ENCODE data around the gene EFCAB8.

The EFCAB8 gene

DNA sequence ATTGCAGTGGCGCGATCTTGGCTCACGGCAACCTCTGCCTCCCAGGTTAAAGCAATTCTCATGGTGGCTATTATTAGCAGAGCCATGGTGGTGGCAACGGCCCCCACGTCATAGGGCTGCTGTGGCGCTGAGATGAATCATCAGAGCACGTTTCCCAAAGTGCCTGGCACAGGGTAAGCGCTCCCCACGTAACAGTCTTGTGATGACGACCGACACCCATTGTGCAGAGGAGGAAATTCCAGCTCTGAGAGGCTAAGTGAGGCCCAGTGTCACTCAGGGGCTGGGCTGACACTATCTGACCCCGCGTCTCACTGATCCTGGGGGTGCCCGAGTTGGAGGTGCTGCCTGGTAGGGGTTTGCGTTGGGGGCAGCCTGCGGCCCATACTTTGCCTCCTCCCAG is 129.3 kb downstream of the EFCAB8 start:
- no peaks in the 10 kb centered on the region for H3K9me3 ChIP-seq (ENCODE audit: control insufficient read depth in 2 of 2, low read length in 2 of 2)
- no peak overlapping the region for H3K9ac ChIP-seq (ENCODE audit: low read length in 2 of 2)
- no peak overlapping the region for H3K27ac ChIP-seq (ENCODE audit: low read length)
- no peaks in the 10 kb centered on the region for H3K4me1 ChIP-seq (ENCODE audit: control insufficient read depth, insufficient read depth, low read length)
- no peak overlapping the region for H3K4me3 ChIP-seq (ENCODE audit: low read length in 2 of 2)
- H3K36me3 ChIP-seq (ENCODE audit: control insufficient read depth in 2 of 2, insufficient read depth in 2 of 2, low read length in 2 of 2): no peaks in the 10 kb centered on the region
- peaks cover 0 to 2% of the 10 kb centered on the region in 2 donors for H3K27me3 ChIP-seq (ENCODE audit: control insufficient read depth in 1 of 2, insufficient read depth in 2 of 2, low read length in 2 of 2)

DNA sequence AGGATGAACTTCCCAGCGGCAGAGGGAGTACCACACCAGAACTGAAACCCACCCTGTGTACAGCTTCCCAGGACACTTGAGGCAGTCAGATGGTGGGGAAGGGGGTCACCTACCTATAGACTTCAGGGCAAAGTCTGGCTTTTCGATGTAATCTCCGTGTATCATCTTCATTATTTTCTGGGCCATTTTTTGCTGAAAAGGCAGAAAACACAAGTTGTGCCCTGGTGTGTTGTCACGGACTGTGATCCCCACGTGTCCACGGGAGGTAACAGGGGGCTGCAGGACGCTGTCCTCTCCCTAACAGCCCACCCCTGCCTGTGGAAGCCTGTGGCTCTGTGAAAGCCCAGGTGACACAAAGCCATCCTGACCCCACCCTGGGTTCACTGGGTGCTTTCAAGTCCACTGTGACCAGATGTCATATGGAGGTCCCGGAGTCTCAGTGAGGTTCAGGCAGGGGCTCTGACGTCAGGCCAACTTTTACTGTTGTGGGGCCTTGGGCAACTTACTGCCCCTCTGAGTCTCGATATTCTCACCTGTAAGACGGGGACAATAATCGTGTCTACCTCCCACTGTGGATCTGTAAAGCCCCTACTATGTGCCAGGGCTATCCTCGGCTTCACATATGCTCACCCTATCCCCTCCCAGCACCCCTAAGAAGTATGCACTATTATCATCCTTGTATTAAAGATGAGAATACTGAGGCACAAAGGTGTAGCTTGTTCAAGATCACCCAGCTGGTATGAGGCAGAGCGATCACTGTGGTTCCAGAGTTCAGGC is 131.0 kb downstream of the EFCAB8 start:
- peaks cover 0 to 2% of the 10 kb centered on the region in 2 donors for H3K27me3 ChIP-seq (ENCODE audit: control insufficient read depth in 1 of 2, insufficient read depth in 2 of 2, low read length in 2 of 2)
- no peaks in the 10 kb centered on the region for H3K4me1 ChIP-seq (ENCODE audit: control insufficient read depth, insufficient read depth, low read length)
- no peak overlapping the region for H3K27ac ChIP-seq (ENCODE audit: low read length)
- H3K36me3 ChIP-seq (ENCODE audit: control insufficient read depth in 2 of 2, insufficient read depth in 2 of 2, low read length in 2 of 2): no peaks in the 10 kb centered on the region
- no peak overlapping the region for H3K4me3 ChIP-seq (ENCODE audit: low read length in 2 of 2)
- H3K9me3 ChIP-seq (ENCODE audit: control insufficient read depth in 2 of 2, low read length in 2 of 2): no peaks in the 10 kb centered on the region
- no peak overlapping the region for H3K9ac ChIP-seq (ENCODE audit: low read length in 2 of 2)

DNA sequence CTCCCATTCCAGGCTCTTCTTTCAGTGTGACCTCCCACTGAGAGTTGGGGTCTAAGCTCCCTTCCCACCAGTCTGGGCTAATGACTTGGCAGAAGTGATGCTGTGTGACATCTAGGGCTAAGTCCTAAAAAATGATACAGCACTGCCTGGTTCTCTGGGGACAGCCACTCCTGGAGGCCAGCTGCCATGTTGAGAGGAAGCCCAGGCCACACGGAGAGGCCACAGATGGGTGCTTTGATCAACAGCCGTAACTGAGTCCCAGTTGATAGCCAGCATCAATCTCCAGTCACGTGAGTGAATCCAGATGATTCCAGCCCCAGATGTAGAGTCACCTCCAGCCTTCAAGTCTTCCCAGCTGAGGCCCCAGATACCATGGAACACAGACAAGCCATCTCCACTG is 131.7 kb downstream of the EFCAB8 start:
- Histone ChIP-seq H3K9ac (ENCODE audit: low read length in 2 of 2) (no peak overlapping the region), H3K27ac (ENCODE audit: low read length) (no peak overlapping the region), H3K9me3 (ENCODE audit: control insufficient read depth in 2 of 2, low read length in 2 of 2) (peaks cover 2% of the 10 kb centered on the region in 2 donors), H3K36me3 (ENCODE audit: control insufficient read depth in 2 of 2, insufficient read depth in 2 of 2, low read length in 2 of 2) (no peaks in the 10 kb centered on the region), H3K27me3 (ENCODE audit: control insufficient read depth in 1 of 2, insufficient read depth in 2 of 2, low read length in 2 of 2) (peaks cover 0 to 2% of the 10 kb centered on the region in 2 donors), H3K4me3 (ENCODE audit: low read length in 2 of 2) (no peak overlapping the region), H3K4me1 (ENCODE audit: control insufficient read depth, insufficient read depth, low read length) (no peaks in the 10 kb centered on the region)

DNA sequence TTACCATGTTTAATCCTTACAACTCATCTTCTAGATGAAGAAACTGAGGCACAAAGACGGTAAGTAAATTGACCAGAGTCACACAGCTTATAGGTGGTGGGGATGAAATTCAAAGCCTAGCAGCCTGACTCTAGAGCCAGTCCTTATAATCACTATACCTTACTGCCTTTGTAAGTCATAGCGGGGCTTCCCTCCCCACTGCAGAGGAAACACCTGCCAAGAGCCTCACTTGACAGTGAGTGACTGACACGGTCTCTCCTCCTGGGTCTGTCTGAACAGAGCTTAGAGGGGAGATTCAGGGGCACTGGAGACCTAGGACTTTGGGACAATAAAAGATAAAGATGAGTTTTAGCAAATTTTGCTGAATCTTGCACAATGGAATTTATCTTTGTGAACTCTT is 132.7 kb downstream of the EFCAB8 start:
- H3K27ac ChIP-seq (ENCODE audit: low read length): no peak overlapping the region
- H3K36me3 ChIP-seq (ENCODE audit: control insufficient read depth in 2 of 2, insufficient read depth in 2 of 2, low read length in 2 of 2): no peaks in the 10 kb centered on the region
- no peak overlapping the region for H3K4me3 ChIP-seq (ENCODE audit: low read length in 2 of 2)
- no peak overlapping the region for H3K9ac ChIP-seq (ENCODE audit: low read length in 2 of 2)
- H3K27me3 ChIP-seq (ENCODE audit: control insufficient read depth in 1 of 2, insufficient read depth in 2 of 2, low read length in 2 of 2): peaks cover 0 to 4% of the 10 kb centered on the region in 2 donors
- peaks cover 2 to 5% of the 10 kb centered on the region in 2 donors for H3K9me3 ChIP-seq (ENCODE audit: control insufficient read depth in 2 of 2, low read length in 2 of 2)
- H3K4me1 ChIP-seq (ENCODE audit: control insufficient read depth, insufficient read depth, low read length): no peaks in the 10 kb centered on the region

DNA sequence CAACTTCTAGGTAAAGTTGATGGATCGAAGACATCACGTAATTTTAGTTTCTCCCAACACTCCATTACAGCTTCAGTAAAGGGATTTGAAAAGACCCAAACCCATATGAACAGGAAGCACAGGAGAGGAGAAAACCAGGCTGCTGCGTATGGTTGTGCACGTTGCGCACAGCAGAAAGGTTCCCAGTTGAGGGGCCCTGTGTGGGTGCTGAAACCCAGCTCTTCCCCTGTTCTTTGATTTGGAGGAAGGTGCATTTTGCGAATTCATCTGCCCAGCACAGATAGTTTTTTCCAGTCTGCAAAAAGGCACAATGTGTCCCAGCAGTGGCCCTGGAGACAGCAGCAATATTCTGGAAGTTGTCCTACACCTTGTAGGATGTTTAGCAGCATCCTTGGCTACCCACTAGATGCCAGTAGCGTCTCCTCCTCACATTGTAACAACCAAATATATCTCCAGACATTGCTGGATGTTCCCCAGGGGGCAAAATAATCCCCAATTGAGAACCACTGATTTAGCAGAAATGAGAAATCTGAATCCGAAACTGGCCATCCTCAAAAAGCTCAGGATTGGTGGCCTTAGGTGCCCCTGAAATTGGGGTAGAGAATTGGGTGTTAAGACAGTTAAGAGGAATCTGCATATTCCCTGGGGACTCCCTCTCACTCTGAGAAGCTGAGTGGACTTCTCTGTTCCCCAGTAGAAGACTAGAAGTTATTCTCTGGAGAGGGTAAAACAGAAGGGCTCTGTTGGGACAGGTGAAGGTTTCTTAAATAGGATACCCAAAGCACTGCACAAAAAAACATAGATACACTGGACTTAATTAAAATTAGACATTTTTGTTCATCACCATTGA is 133.3 kb downstream of the EFCAB8 start:
- Histone ChIP-seq H3K27me3 (ENCODE audit: control insufficient read depth in 1 of 2, insufficient read depth in 2 of 2, low read length in 2 of 2) (peaks cover 0 to 4% of the 10 kb centered on the region in 2 donors), H3K4me3 (ENCODE audit: low read length in 2 of 2) (no peak overlapping the region), H3K36me3 (ENCODE audit: control insufficient read depth in 2 of 2, insufficient read depth in 2 of 2, low read length in 2 of 2) (no peaks in the 10 kb centered on the region), H3K27ac (ENCODE audit: low read length) (no peak overlapping the region), H3K4me1 (ENCODE audit: control insufficient read depth, insufficient read depth, low read length) (no peaks in the 10 kb centered on the region), H3K9ac (ENCODE audit: low read length in 2 of 2) (no peak overlapping the region), H3K9me3 (ENCODE audit: control insufficient read depth in 2 of 2, low read length in 2 of 2) (peaks cover 2 to 5% of the 10 kb centered on the region in 2 donors)

DNA sequence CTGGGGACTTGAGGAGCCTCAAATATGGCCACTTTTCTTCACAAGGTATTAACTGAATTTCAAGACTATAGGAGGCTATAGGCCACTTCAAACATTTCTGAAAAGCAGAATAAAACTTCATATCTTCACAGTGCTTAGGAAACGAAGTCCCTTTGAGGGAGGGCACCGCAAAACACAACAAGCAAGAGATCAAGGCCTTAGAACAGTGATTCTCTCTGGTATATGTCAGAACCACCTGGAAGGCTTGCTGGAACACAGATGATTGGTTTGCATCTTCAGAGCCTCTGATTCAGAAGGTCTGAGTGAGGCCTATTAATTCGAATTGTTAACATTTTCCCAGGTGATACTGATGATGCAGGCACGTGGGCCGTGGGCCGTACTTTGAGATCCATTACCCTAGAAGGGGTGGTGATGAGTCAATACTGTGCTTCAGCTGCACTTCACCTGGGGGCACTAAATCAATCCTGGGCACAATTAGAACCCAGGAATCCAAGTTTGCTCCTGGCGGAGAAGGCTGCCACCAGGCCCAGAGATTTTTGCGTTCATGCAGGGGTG is 134.8 kb downstream of the EFCAB8 start:
- Histone ChIP-seq H3K9me3 (ENCODE audit: control insufficient read depth in 2 of 2, low read length in 2 of 2) (peaks cover 2 to 5% of the 10 kb centered on the region in 2 donors), H3K4me1 (ENCODE audit: control insufficient read depth, insufficient read depth, low read length) (no peaks in the 10 kb centered on the region), H3K4me3 (ENCODE audit: low read length in 2 of 2) (no peak overlapping the region), H3K27me3 (ENCODE audit: control insufficient read depth in 1 of 2, insufficient read depth in 2 of 2, low read length in 2 of 2) (peaks cover 0 to 4% of the 10 kb centered on the region in 2 donors), H3K36me3 (ENCODE audit: control insufficient read depth in 2 of 2, insufficient read depth in 2 of 2, low read length in 2 of 2) (no peaks in the 10 kb centered on the region), H3K27ac (ENCODE audit: low read length) (no peak overlapping the region), H3K9ac (ENCODE audit: low read length in 2 of 2) (no peak overlapping the region)

DNA sequence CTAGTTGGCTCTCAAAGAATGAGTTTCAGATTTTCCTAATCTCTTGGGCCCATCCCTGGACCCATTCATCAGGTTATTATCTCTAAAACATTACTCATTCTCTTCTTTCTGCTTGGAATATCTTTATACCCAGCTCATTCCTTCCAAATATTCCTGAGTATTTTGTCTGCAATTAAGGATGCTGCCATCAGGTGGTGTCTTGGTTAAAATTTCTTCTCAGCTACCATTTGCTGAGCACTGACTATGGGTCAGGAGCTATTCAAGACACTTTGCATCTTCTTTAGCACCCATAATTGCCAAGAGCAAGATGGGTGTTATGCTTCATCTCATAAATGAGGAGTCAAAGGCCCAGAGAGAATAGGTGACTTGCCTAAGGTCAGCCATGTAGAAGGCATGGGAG is 137.1 kb downstream of the EFCAB8 start:
- H3K4me3 ChIP-seq (ENCODE audit: low read length in 2 of 2): no peak overlapping the region

DNA sequence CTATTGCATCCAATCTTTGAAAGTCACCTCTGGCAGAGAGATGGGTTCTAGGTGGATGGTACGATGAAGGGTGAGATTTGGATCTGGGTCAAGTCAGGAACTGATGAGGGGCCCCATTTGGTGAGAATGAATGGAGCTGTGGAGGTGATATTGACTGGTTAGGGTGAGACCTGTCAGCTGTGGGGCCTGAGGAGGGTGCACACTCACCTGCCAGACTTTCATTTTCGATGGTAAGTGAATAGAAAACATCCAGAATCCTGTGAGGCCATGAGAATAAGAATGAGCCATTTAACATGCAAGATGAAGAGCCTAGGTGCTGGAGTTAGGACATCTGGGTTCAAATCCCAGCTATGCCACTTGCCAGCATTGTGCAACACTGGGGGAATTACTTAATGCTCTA is 138.7 kb downstream of the EFCAB8 start:
- peaks cover 0 to 2% of the 10 kb centered on the region in 2 donors for H3K27me3 ChIP-seq (ENCODE audit: control insufficient read depth in 1 of 2, insufficient read depth in 2 of 2, low read length in 2 of 2)
- H3K27ac ChIP-seq (ENCODE audit: low read length): no peak overlapping the region
- no peaks in the 10 kb centered on the region for H3K4me1 ChIP-seq (ENCODE audit: control insufficient read depth, insufficient read depth, low read length)
- H3K4me3 ChIP-seq (ENCODE audit: low read length in 2 of 2): no peak overlapping the region
- no peaks in the 10 kb centered on the region for H3K36me3 ChIP-seq (ENCODE audit: control insufficient read depth in 2 of 2, insufficient read depth in 2 of 2, low read length in 2 of 2)
- peaks cover 2 to 5% of the 10 kb centered on the region in 2 donors for H3K9me3 ChIP-seq (ENCODE audit: control insufficient read depth in 2 of 2, low read length in 2 of 2)
- no peak overlapping the region for H3K9ac ChIP-seq (ENCODE audit: low read length in 2 of 2)

More for the DNA sequence above, 137.1 kb downstream of the EFCAB8 start:
- H3K36me3 ChIP-seq (ENCODE audit: control insufficient read depth in 2 of 2, insufficient read depth in 2 of 2, low read length in 2 of 2): no peaks in the 10 kb centered on the region
- H3K27ac ChIP-seq (ENCODE audit: low read length): no peak overlapping the region
- H3K9ac ChIP-seq (ENCODE audit: low read length in 2 of 2): no peak overlapping the region
- peaks cover 2 to 5% of the 10 kb centered on the region in 2 donors for H3K9me3 ChIP-seq (ENCODE audit: control insufficient read depth in 2 of 2, low read length in 2 of 2)
- peaks cover 0 to 2% of the 10 kb centered on the region in 2 donors for H3K27me3 ChIP-seq (ENCODE audit: control insufficient read depth in 1 of 2, insufficient read depth in 2 of 2, low read length in 2 of 2)
- no peaks in the 10 kb centered on the region for H3K4me1 ChIP-seq (ENCODE audit: control insufficient read depth, insufficient read depth, low read length)

DNA sequence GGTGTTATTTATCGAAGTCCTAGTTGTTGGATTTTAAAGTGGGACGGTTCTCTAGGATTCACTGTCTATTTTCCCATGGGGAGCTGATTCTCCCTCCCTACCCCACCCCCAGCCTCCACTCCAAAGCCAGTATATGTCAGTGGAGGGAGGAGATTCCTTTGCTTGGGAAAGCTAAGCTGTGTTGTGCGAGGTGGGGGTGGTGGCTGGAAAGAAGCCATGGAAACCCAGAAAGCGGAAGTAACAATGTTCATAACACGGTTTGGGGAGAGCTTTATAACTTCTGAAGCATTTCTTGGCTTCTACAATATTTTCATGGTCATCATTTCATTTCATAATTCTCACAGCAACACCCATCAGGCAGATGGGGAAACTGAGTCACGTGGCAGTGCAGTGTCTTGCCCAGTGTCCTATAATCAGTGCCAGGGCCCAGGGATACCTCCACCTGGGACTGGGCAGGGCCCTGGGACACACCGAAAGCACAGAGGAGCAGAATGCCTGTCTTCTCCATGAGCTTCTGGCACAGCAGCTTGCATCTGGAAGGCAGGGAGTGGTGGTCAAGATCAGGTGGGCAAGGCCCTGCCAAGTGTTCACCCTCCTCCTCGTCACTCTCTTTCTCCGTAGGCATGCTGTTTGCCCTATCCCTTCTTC is 141.0 kb downstream of the EFCAB8 start:
- Histone ChIP-seq H3K36me3 (ENCODE audit: control insufficient read depth in 2 of 2, insufficient read depth in 2 of 2, low read length in 2 of 2) (no peaks in the 10 kb centered on the region), H3K27me3 (ENCODE audit: control insufficient read depth in 1 of 2, insufficient read depth in 2 of 2, low read length in 2 of 2) (peaks cover 0 to 2% of the 10 kb centered on the region in 2 donors)

DNA sequence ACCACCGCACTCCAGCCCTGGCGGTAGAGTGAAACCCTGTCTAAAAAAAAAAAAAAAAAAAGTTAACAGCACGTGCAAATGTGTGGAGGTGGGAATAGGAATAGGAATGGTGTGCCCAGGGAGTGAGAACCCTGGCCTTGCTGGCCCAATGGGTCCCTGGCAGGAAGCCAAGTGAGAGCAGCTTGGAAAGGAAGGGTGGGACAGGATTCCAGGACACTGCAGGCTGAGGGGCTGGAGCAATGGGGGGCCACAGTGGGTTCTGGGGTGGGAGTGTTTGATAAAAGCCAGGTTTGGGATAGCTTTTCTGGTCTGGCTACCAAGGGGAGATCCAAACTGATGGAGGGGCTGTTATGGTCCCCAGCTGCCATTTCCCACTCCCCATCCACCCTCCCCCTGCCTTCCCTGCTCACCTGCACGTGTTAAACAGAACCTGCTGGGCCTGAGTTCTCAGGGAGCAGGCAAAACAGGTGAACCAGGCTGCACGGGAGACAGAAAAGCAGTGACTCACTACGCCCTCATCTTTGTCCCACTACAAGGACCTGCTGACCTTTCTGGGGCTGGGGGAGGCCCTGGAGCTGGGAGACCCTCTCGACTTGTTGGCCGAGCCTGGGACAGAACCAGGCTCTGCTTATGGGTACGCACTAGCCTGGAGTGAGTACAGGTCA is 142.2 kb downstream of the EFCAB8 start:
- Histone ChIP-seq H3K27ac (ENCODE audit: low read length) (no peak overlapping the region), H3K9ac (ENCODE audit: low read length in 2 of 2) (no peak overlapping the region), H3K27me3 (ENCODE audit: control insufficient read depth in 1 of 2, insufficient read depth in 2 of 2, low read length in 2 of 2) (peaks cover 0 to 4% of the 10 kb centered on the region in 2 donors), H3K9me3 (ENCODE audit: control insufficient read depth in 2 of 2, low read length in 2 of 2) (peaks cover 4 to 15% of the 10 kb centered on the region in 2 donors), H3K4me3 (ENCODE audit: low read length in 2 of 2) (no peak overlapping the region), H3K4me1 (ENCODE audit: control insufficient read depth, insufficient read depth, low read length) (no peaks in the 10 kb centered on the region), H3K36me3 (ENCODE audit: control insufficient read depth in 2 of 2, insufficient read depth in 2 of 2, low read length in 2 of 2) (no peaks in the 10 kb centered on the region)

More for the DNA sequence above, 141.0 kb downstream of the EFCAB8 start:
- Histone ChIP-seq H3K9me3 (ENCODE audit: control insufficient read depth in 2 of 2, low read length in 2 of 2) (peaks cover 2 to 10% of the 10 kb centered on the region in 2 donors), H3K27ac (ENCODE audit: low read length) (no peak overlapping the region), H3K4me3 (ENCODE audit: low read length in 2 of 2) (no peak overlapping the region), H3K9ac (ENCODE audit: low read length in 2 of 2) (no peak overlapping the region), H3K4me1 (ENCODE audit: control insufficient read depth, insufficient read depth, low read length) (no peaks in the 10 kb centered on the region)
